Measurements from ENCODE around the gene BACH2.
"Not testable (repeated sequence)": the region's sequence is repeated elsewhere in the genome, so short reads cannot be mapped to it uniquely, and the experiment has no call there.

Gene BACH2

DNA sequence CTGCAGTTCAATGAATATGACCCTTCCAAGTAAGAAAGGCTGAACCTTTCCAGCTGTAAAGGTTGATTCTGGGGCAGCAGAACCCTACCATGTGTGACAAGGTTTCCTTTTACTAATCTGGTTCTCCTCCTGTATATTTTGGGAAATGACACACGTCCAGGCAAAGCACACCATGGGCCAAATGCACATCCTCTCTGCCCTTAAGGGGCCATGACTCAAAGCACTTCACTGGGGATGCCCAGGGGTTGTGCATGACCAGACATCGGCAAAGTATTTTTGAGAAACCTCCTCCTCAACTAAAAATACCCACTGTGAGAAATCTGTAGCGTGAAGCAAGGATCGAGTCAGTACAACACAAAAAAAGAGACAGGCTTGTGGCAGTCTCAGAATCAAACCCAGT, 174.7 kb downstream of the BACH2 start:
- no peak for DNase-seq (ENCODE audit: low read depth)

- no peak for DNase-seq (ENCODE audit: low read depth)
Observed at GRCh38 chr6:90120327-90120726, 176.3 kb downstream of the BACH2 start.

DNA sequence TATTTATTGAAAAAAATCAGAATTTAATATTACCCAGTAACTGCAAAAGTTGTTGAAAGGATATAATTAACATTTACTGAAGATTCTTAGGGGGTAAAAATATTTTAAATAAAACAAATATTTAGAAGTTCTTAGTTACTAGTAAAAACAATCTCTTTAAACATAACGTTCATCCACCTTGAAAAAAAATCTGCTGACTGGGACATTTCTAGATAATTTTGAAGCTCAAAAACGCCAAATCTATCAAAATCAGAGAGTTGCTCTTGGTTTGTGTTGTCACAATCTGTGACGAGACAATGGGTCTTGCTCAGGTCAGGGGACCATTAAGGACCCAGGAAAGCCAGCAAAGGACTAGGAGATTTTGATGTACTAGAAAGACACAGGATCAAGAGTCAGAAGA, 177.0 kb downstream of the BACH2 start:
- no peak for DNase-seq (ENCODE audit: low read depth)

GRCh38 chr6:90118581-90118980, 178.1 kb downstream of the BACH2 start:
- DNase-seq (ENCODE audit: low read depth): no peak

DNA sequence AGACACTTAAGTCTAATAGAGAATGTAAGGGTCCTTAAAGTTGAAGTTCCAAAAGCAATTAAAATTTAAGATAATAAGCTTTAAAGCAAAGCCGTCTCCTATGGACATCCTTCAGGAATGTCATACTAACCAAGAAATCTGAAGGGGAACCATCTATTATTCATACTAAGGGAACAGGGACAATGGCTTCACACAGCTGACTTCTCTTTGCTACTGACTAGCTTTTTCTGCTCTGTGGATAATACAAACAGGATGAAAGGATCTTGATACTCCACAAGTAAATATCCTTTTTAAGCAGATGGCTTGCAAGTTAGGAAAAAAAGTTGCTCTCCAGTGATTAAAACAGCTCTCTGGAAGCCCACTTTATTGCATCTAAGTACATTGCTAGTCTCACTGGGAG, 178.6 kb downstream of the BACH2 start:
- no peak for DNase-seq (ENCODE audit: low read depth)

- DNase-seq (ENCODE audit: low read depth): not testable (repeated sequence)
Observed at GRCh38 chr6:90116126-90116525, 180.5 kb downstream of the BACH2 start.

- DNase-seq (ENCODE audit: low read depth): no peak
Observed at GRCh38 chr6:90113389-90113788, 183.3 kb downstream of the BACH2 start.

- DNase-seq (ENCODE audit: low read depth): no peak
Observed at GRCh38 chr6:90111387-90111786, 185.3 kb downstream of the BACH2 start.

- DNase-seq (ENCODE audit: low read depth): peak; percentile 16
Observed at GRCh38 chr6:90110971-90111370, 185.7 kb downstream of the BACH2 start.

GRCh38 chr6:90109141-90109540, 187.5 kb downstream of the BACH2 start:
- no peak for DNase-seq (ENCODE audit: low read depth)

DNA sequence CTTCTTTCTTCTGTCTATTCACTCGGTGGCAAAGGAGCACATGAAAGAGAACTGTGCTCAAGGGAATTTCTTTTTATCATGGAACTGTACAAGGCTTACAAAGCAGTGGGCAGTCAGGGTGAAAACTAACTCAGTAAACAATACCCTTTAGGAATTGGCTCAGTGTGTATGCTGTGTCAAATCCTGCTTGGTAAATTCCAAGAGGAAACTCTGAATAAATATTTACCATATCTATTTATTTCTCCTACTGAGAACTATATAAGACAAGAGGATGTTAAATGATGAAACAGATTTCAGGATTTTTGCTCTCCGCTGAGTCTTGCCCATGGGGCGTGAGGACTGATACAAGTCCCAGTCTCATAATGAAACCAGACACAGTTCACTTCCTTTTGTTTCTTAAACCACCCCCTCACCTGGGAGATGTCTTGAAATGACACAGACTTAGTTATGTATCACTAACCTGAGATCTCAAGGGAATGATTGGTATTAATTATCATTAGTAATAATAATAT, 188.8 kb downstream of the BACH2 start:
- DNase-seq (ENCODE audit: low read depth): no peak

DNA sequence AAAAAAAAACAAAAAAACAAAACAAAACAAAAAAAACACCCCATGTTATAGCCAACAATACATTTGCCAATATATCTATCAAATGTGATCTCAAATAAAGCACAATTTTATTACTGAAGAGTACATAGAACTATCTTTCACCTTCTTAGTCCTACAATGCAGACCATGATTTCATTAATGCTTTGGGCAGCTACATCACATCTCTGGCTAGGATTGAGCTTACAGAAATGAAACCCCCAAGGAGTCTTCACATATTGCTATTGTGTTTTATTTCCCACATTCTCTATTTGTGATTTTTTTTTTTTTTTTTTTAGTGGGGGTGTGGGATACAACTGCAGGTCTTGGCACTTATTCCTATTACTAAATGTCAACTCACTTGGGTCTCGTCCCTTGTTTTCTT, 189.3 kb downstream of the BACH2 start:
- no peak for DNase-seq (ENCODE audit: low read depth)

DNA sequence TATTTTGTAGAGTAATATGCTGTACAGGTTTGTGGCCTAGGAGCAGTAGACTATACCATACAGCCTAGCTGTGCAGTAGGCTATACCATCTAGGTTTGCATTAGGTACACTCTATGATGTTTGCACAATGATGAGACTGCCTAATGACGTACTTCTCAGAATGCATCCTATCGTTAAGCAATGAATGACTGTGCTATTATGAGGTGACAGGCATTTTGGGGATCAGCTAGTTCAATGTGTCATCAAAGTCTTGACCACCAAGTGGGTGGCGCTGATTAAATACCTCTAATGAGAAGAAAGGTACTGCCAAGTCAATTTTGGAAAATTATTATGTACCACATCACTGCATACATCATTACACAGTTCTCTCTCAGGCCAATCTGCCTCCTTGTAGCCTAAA, 190.2 kb downstream of the BACH2 start:
- DNase-seq (ENCODE audit: low read depth): no peak

DNA sequence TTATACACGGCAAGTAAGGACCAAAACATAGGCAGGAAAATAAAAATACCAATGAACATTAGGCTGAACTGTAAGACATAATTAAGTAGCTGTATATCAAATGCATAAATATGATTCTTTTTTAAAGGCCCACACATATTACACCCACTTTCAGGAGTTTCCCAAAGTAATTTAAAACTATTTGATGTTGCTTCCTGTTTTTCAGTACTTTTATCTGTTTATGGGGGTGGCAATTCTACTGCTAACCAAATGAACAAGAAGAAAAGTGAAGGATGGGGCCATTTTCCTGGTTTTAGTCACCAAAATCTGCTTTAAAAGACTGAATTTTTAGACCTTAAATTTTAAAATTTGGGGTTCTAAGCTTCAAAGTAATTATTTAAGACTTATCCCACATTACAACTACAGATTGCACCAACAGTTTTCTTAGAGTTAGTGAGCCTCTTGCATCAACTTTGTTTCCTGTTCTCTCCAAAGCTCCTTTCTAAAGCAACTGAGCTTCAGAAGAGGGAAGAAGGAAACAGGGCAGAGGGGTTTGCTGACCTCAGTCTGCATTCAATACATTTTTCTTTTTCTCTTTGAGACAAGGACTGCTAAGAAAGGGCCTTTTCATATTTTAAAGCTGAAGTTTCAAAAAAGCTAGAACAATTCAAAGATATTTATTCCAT, 191.0 kb downstream of the BACH2 start:
- DNase-seq (ENCODE audit: low read depth): no peak

- DNase-seq (ENCODE audit: low read depth): no peak
Observed at GRCh38 chr6:90103056-90103800, 193.4 kb downstream of the BACH2 start.

DNA sequence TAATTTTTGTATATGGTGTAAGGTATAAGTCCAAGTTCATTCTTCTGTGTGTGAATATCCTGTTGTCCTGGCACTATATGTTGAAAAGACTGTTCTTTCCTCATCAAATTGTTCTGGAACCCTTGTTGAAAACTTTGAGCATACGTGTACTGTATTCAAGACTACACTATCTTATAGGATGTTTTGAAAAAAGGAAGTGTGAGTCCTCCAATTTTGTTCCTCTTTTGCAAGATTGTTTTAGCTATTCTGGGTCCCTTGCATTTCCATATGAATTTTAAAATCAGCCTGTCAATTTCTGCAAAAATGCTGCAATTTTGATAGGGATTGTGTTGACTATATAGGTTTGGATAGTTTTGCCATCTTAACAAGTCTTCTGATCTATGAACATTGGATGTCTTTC, 195.2 kb downstream of the BACH2 start:
- no peak for DNase-seq (ENCODE audit: low read depth)

GRCh38 chr6:90100059-90100665, 196.5 kb downstream of the BACH2 start:
- no peak for DNase-seq (ENCODE audit: low read depth)

- no peak for DNase-seq (ENCODE audit: low read depth)
Observed at GRCh38 chr6:90098627-90099026, 198.0 kb downstream of the BACH2 start.

DNA sequence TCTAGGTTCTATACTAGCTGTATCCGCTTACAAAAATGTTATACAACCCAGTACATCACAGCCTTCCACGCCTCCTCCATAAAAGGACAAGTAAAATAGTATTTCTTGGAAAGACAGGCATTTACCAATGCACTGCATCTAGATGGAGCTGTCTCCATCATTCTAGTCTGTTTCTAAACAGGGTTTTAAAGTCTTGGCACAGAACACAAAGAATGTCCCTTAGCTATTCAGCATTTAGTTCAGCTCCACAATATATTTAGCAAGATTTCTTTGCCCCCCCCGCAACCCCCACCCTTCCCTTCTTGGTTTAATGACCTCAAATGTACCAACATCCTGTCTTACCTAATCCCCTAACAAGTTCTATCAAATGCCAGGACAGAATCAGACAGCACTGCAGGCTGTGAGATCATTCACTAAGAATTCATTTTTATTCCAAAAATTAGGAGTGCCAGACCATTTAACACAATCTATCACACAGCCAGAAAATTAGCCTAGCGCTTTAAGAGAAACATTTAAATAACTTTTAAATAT, 198.6 kb downstream of the BACH2 start:
- DNase-seq (ENCODE audit: low read depth): no peak

GRCh38 chr6:90097356-90097755, 199.3 kb downstream of the BACH2 start:
- DNase-seq (ENCODE audit: low read depth): no peak

- DNase-seq (ENCODE audit: low read depth): no peak
Observed at GRCh38 chr6:90096818-90097217, 199.8 kb downstream of the BACH2 start.

DNA sequence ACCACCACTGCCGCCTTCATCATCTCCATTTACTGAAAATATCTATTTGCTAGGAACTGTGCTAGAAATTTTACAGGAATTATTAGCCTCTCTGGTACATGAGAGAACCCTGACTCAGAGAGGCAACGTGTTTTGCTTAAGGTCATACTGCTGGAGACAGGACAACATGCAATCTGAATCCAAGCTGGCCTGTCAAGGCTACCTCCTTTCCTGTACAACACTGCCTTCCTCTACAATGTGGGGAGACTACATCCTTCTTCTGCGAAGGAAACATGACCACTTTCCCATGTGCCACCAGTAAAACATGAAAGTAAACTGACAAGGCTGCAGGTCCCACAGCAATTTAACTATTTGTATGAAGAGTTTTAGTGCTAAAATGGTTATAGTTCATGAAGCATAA, 200.9 kb downstream of the BACH2 start:
- no peak for DNase-seq (ENCODE audit: low read depth)

GRCh38 chr6:90095145-90095544, 201.5 kb downstream of the BACH2 start:
- DNase-seq (ENCODE audit: low read depth): no peak

Data from activated T-cell treated with anti-CD3 and anti-CD28 coated beads for 1 hour (primary cell).